Heart left ventricle (tissue), 16 donors: Measurements from ENCODE around the gene RPS2. TPM values are rescaled to one million over a fixed set of nuclear protein-coding genes. Genes with fewer than 3 reads are reported as not detected.
A peak's percentile ranks its signal among the peaks of the same experiment; 100 is the strongest.

Experiments used
- ATAC-seq, 4 donors: fragments of 200-7000 bp; cut with Tn5 transposase; one replicate each; pipeline ENCODE4 v1.9.1; 2020 to 2022; ENCODE audit warnings: moderate library complexity in 4 of 4, mild to moderate bottlenecking in 3 of 4, moderate number of reproducible peaks in 1 of 4
- DNase-seq, 5 donors: peaks; one replicate each; pipeline ENCODE4 v3.0.0-alpha.2; 2020
- H3K27ac ChIP-seq, 12 donors: fragments of 200-600 bp; sonication (generic) in 4 of 12; one replicate each; pipeline versions ENCODE4 v1.5.0 to v1.8.0; 2016 to 2022; ENCODE audit warnings: mild to moderate bottlenecking in 2 of 12
- H3K27me3 ChIP-seq, 9 donors: fragments of 200-600 bp; sonication (generic) in 2 of 9; one replicate each; pipeline versions ENCODE4 v1.5.1 to v1.8.0; 2016 to 2022; ENCODE audit warnings: mild to moderate bottlenecking in 3 of 9
- H3K36me3 ChIP-seq, 9 donors: fragments of 200-600 bp; sonication (generic) in 2 of 9; one replicate each; pipeline versions ENCODE4 v1.5.0 to v1.8.0; 2018 to 2022; ENCODE audit warnings: mild to moderate bottlenecking in 2 of 9
- H3K4me1 ChIP-seq, 12 donors: fragments of 200-600 bp; sonication (generic) in 4 of 12; one replicate each; pipeline versions ENCODE4 v1.5.0 to v1.8.0; 2016 to 2022; ENCODE audit warnings: mild to moderate bottlenecking in 3 of 12
- H3K4me3 ChIP-seq, 12 donors: fragments of 200-600 bp; sonication (generic) in 4 of 12; one replicate each; pipeline versions ENCODE4 v1.5.0 to v1.8.0; 2017 to 2022; ENCODE audit warnings: mild to moderate bottlenecking in 9 of 12, moderate library complexity in 4 of 12
- H3K9me3 ChIP-seq, 12 donors: fragments of 200-600 bp; sonication (generic) in 4 of 12; one replicate each; pipeline versions ENCODE4 v1.5.0 to v1.8.0; 2016 to 2022; ENCODE audit warnings: mild to moderate bottlenecking in 1 of 12
- POLR2A ChIP-seq, 2 donors: fragments of 450-650 bp; IDR thresholded peaks; one replicate each; pipeline ENCODE4 v1.6.1; 2017; ENCODE audit warnings: antibody characterized with exemption in 2 of 2, mild to moderate bottlenecking in 2 of 2, moderate library complexity in 2 of 2
- WGBS, 4 donors: extraction: QIAGEN DNeasy Blood & Tissue Kit in 2 of 4; methylation state at CpG; one replicate each; pipeline versions ENCODE4 v1.1.5 to v1.1.7; 2013 to 2018; 5-methylcytosine and 5-hydroxymethylcytosine counted together
- intact Hi-C, 10 donors: fragments of 100-400 bp; cut with DNase I; formaldehyde crosslinking; loops; one replicate each; pipeline versions ENCODE4 v1.11.1 to v1.14.2; 2022
- polyA plus RNA-seq, 2 donors: library from polyadenylated mRNA; stranded (reverse); fragments of 200-250 nt; gene quantifications; one replicate each; pipeline ENCODE4 v1.2.3, GENCODE V29; 2013
- total RNA-seq, 9 donors: library from RNA; depleted of rRNA in 2 of 9; stranded (reverse); fragments of >200 nt in 2 of 9; fragmentation: NEBNext Ultra II Directional in 3 of 9; extraction: Animal tissue kit (Norgen Biotek cat#: 25700) in 3 of 9; gene quantifications; one replicate each; pipeline versions ENCODE4 v1.1.0 to v1.2.4, GENCODE V29; 2016 to 2023
- TF ChIP-seq, protein P1 (sequence below), 12 donors: fragments of 200-600 bp; sonication (generic) in 4 of 12; IDR thresholded peaks; one replicate each; pipeline versions ENCODE4 v1.5.0 to v1.8.0; 2018 to 2022; ENCODE audit warnings: antibody characterized with exemption in 12 of 12, mild to moderate bottlenecking in 5 of 12
- donor health status: ischemic (EF 13 %, LVEDD 7.1; RV severe dilation, severe dysfunction).
- donor health status: healthy with polysubstance abuse.
- donor health status: DM: no; HTN: yes; CAD: no.
- donor health status: DM: no; HTN: no; CAD: no.
- donor health status: ischemic (EF 25% LVEDD 6.9; RV normal size, moderate dysfunction).
- donor health status: ischemic (EF 25% LVEDD 5.7; RV mildly dilated, moderate dysfunction).
- donor health status: healthy.
- donor health status: DM: yes; HTN: yes; CAD: no.
- donor health status: ischemic (EF 35%, LVEDD 5.7; RV mildly dilated, moderate dysfunction).
- donor health status: nonischemic (EF 11% LVEDD 7.7; RV severe dilation, severe dysfunction).
- donor health status: DM: yes; HTN: yes; CAD: no.
- donor health status: PGD.
- donor health status: ischemic (EF 29% LVEDD 5.4; RV normal size, mild dysfunction).
- donor health status: nonischemic (EF 23%, LVEDD 6.1; RV moderate dilation, normal function).

The RPS2 gene
- total and polyA plus RNA-seq, 11 donors = 673 to 2,484 (median 1,002) TPM

DNA sequence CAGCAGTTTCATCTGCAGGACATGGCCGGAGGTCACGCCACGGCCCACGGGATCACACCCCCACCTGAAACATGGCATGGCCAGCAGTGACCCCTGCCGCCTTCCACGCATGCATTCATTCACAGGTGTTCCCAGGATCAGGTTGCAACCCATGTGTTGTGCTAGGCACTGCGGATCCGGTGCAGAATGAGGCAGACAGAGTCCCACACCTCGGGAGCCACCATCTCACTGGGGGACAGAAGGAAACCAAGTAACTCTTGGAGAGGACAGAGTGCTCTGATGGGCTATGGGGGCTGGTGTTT is 17.3 kb downstream of the RPS2 start:
- H3K4me1 ChIP-seq = peaks cover 0 to 29% (median 10%) of the 10 kb centered on the region in 12 donors
- H3K27ac ChIP-seq = peak overlapping the region in 2 of 12 donors; percentile 8 to 11
- H3K27me3 ChIP-seq = no peaks in the 10 kb centered on the region
- intact Hi-C loops = no loop called here
- H3K36me3 ChIP-seq = peaks cover 0 to 4% (median 0%) of the 10 kb centered on the region in 9 donors
- H3K9me3 ChIP-seq = no peaks in the 10 kb centered on the region
- DNase-seq = no peak
- no peak for ATAC-seq
- 85 to 95% (median 90%) methylated on average over 8 to 9 of the region's 9 CpGs for WGBS, 4 donors
- H3K4me3 ChIP-seq = no peak overlapping the region
- TF ChIP-seq, protein P1, sequence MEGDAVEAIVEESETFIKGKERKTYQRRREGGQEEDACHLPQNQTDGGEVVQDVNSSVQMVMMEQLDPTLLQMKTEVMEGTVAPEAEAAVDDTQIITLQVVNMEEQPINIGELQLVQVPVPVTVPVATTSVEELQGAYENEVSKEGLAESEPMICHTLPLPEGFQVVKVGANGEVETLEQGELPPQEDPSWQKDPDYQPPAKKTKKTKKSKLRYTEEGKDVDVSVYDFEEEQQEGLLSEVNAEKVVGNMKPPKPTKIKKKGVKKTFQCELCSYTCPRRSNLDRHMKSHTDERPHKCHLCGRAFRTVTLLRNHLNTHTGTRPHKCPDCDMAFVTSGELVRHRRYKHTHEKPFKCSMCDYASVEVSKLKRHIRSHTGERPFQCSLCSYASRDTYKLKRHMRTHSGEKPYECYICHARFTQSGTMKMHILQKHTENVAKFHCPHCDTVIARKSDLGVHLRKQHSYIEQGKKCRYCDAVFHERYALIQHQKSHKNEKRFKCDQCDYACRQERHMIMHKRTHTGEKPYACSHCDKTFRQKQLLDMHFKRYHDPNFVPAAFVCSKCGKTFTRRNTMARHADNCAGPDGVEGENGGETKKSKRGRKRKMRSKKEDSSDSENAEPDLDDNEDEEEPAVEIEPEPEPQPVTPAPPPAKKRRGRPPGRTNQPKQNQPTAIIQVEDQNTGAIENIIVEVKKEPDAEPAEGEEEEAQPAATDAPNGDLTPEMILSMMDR (IDR thresholded peaks at IDR 0.05) = no peak
- TF ChIP-seq POLR2A (IDR thresholded peaks at IDR 0.05) = no peak

- peaks cover 0 to 4% (median 0%) of the 10 kb centered on the region in 9 donors for H3K36me3 ChIP-seq
- no peak for DNase-seq
These were observed 17.9 kb downstream of the RPS2 start for GRCh38 chr16:1946495-1947368.

DNA sequence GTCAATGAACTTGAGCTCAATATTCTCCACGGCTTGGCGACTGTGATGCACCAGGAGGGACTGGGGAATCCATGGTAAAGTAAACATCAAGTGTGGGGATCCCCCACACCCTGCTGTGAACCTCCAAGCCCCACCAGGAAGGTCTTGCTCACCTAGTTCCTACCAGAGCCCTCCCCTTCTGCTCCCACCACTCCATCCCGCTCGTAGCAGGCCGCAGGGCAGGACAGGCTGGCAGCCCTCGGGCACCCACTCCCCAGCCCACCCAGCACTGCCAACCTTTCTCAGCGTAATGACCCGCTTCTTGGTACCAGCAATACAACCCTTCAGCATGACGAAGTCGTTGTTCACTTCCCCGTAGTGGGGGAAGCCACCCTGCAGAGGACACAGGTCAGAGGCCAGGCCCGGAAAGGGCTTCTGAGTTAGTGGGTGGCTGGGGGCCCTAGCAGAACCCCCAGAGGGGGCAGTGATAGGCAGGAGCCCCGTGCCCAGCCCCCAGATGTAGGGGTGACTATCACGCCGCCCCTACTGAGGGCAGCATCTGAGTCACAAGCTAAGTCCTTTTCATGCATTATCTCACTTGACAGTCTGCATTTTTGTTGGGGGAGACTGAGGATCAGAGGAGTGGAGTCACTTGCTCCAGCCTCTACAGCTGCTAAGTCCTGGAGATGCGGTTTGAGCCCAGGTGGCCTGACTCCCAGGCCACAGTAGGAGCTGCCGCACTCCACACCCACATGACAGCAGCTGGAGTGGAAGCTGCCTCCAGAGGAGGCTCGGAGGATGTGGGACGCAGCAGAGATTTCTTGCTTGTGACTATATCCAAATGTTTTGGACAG is 18.9 kb downstream of the RPS2 start:
- H3K4me3 ChIP-seq = no peak overlapping the region
- peaks cover 0 to 10% (median 4%) of the 10 kb centered on the region in 9 donors for H3K36me3 ChIP-seq
- H3K4me1 ChIP-seq = peaks cover 0 to 32% (median 17%) of the 10 kb centered on the region in 12 donors
- intact Hi-C loops = no loop called here
- ATAC-seq (no peak), DNase-seq (no peak)
- no peaks in the 10 kb centered on the region for H3K9me3 ChIP-seq
- no peak overlapping the region for H3K27ac ChIP-seq
- TF ChIP-seq POLR2A (IDR thresholded peaks at IDR 0.05) = no peak
- TF ChIP-seq, protein P1 (IDR thresholded peaks at IDR 0.05) = no peak
- no peaks in the 10 kb centered on the region for H3K27me3 ChIP-seq
- 82 to 92% (median 90%) methylated on average over 11 to 19 of the region's 19 CpGs for WGBS, 4 donors

More at GRCh38 chr16:1946495-1947368, 17.9 kb downstream of the RPS2 start:
- WGBS, 4 donors = 72 to 85% (median 79%) methylated on average over 24 to 38 of the region's 38 CpGs
- H3K27me3 ChIP-seq = no peaks in the 10 kb centered on the region
- intact Hi-C loops = no loop called here
- no peak overlapping the region for H3K4me3 ChIP-seq
- H3K9me3 ChIP-seq = no peaks in the 10 kb centered on the region
- H3K4me1 ChIP-seq = peaks cover 0 to 35% (median 16%) of the 10 kb centered on the region in 12 donors
- ATAC-seq = no peak
- H3K27ac ChIP-seq = peak overlapping the region in 2 of 12 donors; percentile 8 to 11
- TF ChIP-seq POLR2A (IDR thresholded peaks at IDR 0.05) = no peak
- TF ChIP-seq, protein P1 (IDR thresholded peaks at IDR 0.05) = no peak
